ENCODE measurements around the gene ACKR3.

The ACKR3 gene

GRCh38 chr2:236627841-236628240, 58.2 kb downstream of the ACKR3 start:
- H3K27me3 ChIP-seq (ENCODE audit: control insufficient read depth in 2 of 2, insufficient read depth in 2 of 2, low read length in 2 of 2), result no peaks in the 10 kb centered on the region
- no peak overlapping the region for H3K27ac ChIP-seq (ENCODE audit: low read depth in 2 of 2, low read length in 2 of 2)
- H3K36me3 ChIP-seq (ENCODE audit: control insufficient read depth in 2 of 2, insufficient read depth in 2 of 2, low read length in 2 of 2), result no peaks in the 10 kb centered on the region
- no peaks in the 10 kb centered on the region for H3K9me3 ChIP-seq (ENCODE audit: control insufficient read depth in 2 of 2, low read length in 2 of 2)
- H3K4me1 ChIP-seq (ENCODE audit: control insufficient read depth in 2 of 2, insufficient read depth in 2 of 2, low read length in 2 of 2), result no peaks in the 10 kb centered on the region
- H3K4me3 ChIP-seq (ENCODE audit: low read length in 2 of 2), result no peak overlapping the region
- no peak overlapping the region for H3K9ac ChIP-seq (ENCODE audit: low read depth in 1 of 2, low read length in 2 of 2)

GRCh38 chr2:236628256-236628901, 58.8 kb downstream of the ACKR3 start:
- Histone ChIP-seq H3K9ac (ENCODE audit: low read depth in 1 of 2, low read length in 2 of 2) (no peak overlapping the region), H3K9me3 (ENCODE audit: control insufficient read depth in 2 of 2, low read length in 2 of 2) (no peaks in the 10 kb centered on the region), H3K4me3 (ENCODE audit: low read length in 2 of 2) (no peak overlapping the region), H3K27me3 (ENCODE audit: control insufficient read depth in 2 of 2, insufficient read depth in 2 of 2, low read length in 2 of 2) (no peaks in the 10 kb centered on the region), H3K36me3 (ENCODE audit: control insufficient read depth in 2 of 2, insufficient read depth in 2 of 2, low read length in 2 of 2) (no peaks in the 10 kb centered on the region), H3K27ac (ENCODE audit: low read depth in 2 of 2, low read length in 2 of 2) (no peak overlapping the region), H3K4me1 (ENCODE audit: control insufficient read depth in 2 of 2, insufficient read depth in 2 of 2, low read length in 2 of 2) (no peaks in the 10 kb centered on the region)

- no peak overlapping the region for H3K9ac ChIP-seq (ENCODE audit: low read depth in 1 of 2, low read length in 2 of 2)
- no peaks in the 10 kb centered on the region for H3K27me3 ChIP-seq (ENCODE audit: control insufficient read depth in 2 of 2, insufficient read depth in 2 of 2, low read length in 2 of 2)
- no peak overlapping the region for H3K4me3 ChIP-seq (ENCODE audit: low read length in 2 of 2)
- H3K36me3 ChIP-seq (ENCODE audit: control insufficient read depth in 2 of 2, insufficient read depth in 2 of 2, low read length in 2 of 2), result no peaks in the 10 kb centered on the region
- H3K9me3 ChIP-seq (ENCODE audit: control insufficient read depth in 2 of 2, low read length in 2 of 2), result no peaks in the 10 kb centered on the region
- H3K27ac ChIP-seq (ENCODE audit: low read depth in 2 of 2, low read length in 2 of 2), result no peak overlapping the region
- no peaks in the 10 kb centered on the region for H3K4me1 ChIP-seq (ENCODE audit: control insufficient read depth in 2 of 2, insufficient read depth in 2 of 2, low read length in 2 of 2)
These were observed 59.5 kb downstream of the ACKR3 start for GRCh38 chr2:236628981-236629605.

- Histone ChIP-seq H3K27me3 (ENCODE audit: control insufficient read depth in 2 of 2, insufficient read depth in 2 of 2, low read length in 2 of 2) (no peaks in the 10 kb centered on the region), H3K27ac (ENCODE audit: low read depth in 2 of 2, low read length in 2 of 2) (no peak overlapping the region), H3K9me3 (ENCODE audit: control insufficient read depth in 2 of 2, low read length in 2 of 2) (no peaks in the 10 kb centered on the region), H3K9ac (ENCODE audit: low read depth in 1 of 2, low read length in 2 of 2) (no peak overlapping the region), H3K4me1 (ENCODE audit: control insufficient read depth in 2 of 2, insufficient read depth in 2 of 2, low read length in 2 of 2) (no peaks in the 10 kb centered on the region), H3K36me3 (ENCODE audit: control insufficient read depth in 2 of 2, insufficient read depth in 2 of 2, low read length in 2 of 2) (no peaks in the 10 kb centered on the region), H3K4me3 (ENCODE audit: low read length in 2 of 2) (no peak overlapping the region)
These were observed 60.6 kb downstream of the ACKR3 start for GRCh38 chr2:236629961-236630872.

GRCh38 chr2:236631281-236631855, 61.7 kb downstream of the ACKR3 start:
- no peak overlapping the region for H3K27ac ChIP-seq (ENCODE audit: low read depth in 2 of 2, low read length in 2 of 2)
- no peaks in the 10 kb centered on the region for H3K9me3 ChIP-seq (ENCODE audit: control insufficient read depth in 2 of 2, low read length in 2 of 2)
- H3K27me3 ChIP-seq (ENCODE audit: control insufficient read depth in 2 of 2, insufficient read depth in 2 of 2, low read length in 2 of 2), result no peaks in the 10 kb centered on the region
- H3K4me3 ChIP-seq (ENCODE audit: low read length in 2 of 2), result no peak overlapping the region
- H3K36me3 ChIP-seq (ENCODE audit: control insufficient read depth in 2 of 2, insufficient read depth in 2 of 2, low read length in 2 of 2), result no peaks in the 10 kb centered on the region
- no peaks in the 10 kb centered on the region for H3K4me1 ChIP-seq (ENCODE audit: control insufficient read depth in 2 of 2, insufficient read depth in 2 of 2, low read length in 2 of 2)
- H3K9ac ChIP-seq (ENCODE audit: low read depth in 1 of 2, low read length in 2 of 2), result no peak overlapping the region

GRCh38 chr2:236631856-236632291, 62.2 kb downstream of the ACKR3 start:
- no peaks in the 10 kb centered on the region for H3K27me3 ChIP-seq (ENCODE audit: control insufficient read depth in 2 of 2, insufficient read depth in 2 of 2, low read length in 2 of 2)
- no peaks in the 10 kb centered on the region for H3K4me1 ChIP-seq (ENCODE audit: control insufficient read depth in 2 of 2, insufficient read depth in 2 of 2, low read length in 2 of 2)
- no peak overlapping the region for H3K27ac ChIP-seq (ENCODE audit: low read depth in 2 of 2, low read length in 2 of 2)
- H3K4me3 ChIP-seq (ENCODE audit: low read length in 2 of 2), result no peak overlapping the region
- no peak overlapping the region for H3K9ac ChIP-seq (ENCODE audit: low read depth in 1 of 2, low read length in 2 of 2)
- H3K36me3 ChIP-seq (ENCODE audit: control insufficient read depth in 2 of 2, insufficient read depth in 2 of 2, low read length in 2 of 2), result no peaks in the 10 kb centered on the region
- no peaks in the 10 kb centered on the region for H3K9me3 ChIP-seq (ENCODE audit: control insufficient read depth in 2 of 2, low read length in 2 of 2)

All from mucosa of rectum (tissue), 2 donors.